ENCODE measurements around the gene TEX2. TPM values are rescaled to one million over a fixed set of nuclear protein-coding genes. Genes with fewer than 3 reads are reported as not detected.

Gene TEX2
- total and polyA plus RNA-seq, 2 donors (not counting 3 experiments of a cell fraction or from before 2014, with no cell fraction given), result 13.3 to 25.8 TPM

DNA sequence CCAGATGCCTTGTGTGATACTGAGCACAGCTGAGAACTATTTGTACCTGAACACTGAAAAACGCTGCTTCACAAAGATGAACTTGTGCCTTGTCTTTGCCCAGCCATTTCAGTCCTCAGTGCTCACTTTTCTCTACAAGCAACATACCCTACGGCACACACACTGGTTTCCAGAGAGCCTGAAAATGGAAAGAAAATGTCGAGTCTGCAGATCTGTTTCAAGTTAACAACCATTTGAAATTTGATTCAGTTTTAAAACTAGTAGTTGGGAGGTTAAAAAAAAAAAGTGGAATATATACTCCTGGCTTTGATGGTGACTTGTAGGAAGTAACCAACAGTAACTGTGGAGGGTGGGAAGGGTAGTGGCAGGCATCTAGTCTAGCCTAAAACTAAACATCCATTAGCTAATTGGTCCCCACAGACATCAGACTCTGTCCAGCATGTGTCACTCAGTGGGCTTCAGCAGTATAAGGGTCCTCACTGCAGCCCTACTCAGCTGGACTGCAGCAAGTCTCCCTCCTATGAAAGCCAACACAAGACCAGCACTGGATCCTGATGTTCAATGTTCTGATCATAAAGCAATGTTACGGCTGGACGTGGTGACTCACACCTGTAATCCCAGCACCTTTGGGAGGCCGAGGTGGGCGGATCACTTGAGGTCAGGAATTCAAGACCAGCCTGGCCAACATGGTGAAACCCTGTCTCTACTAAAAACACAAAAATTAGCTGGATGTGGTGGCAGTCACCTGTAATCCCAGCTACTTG, 160.3 kb downstream of the TEX2 start:
- dilution Hi-C loops (cut with MboI; ENCODE audit: extremely low pct_ligation_motif_present, low sequenced_read_pairs), result no loop called here

More for the DNA sequence above, 160.3 kb downstream of the TEX2 start:
- Histone ChIP-seq H2AFZ (ENCODE audit: low read depth, low read length) (no peak overlapping the region), H3K36me3 (ENCODE audit: control insufficient read depth in 2 of 2, extremely low read depth in 1 of 2, insufficient read depth in 2 of 2, low read length in 2 of 2) (no peaks in the 10 kb centered on the region), H3K27me3 (ENCODE audit: control insufficient read depth in 2 of 2, insufficient read depth in 2 of 2, low read length in 2 of 2) (no peaks in the 10 kb centered on the region), H4K20me1 (replicated peaks; ENCODE audit: control insufficient read depth, extremely low read depth, insufficient read depth, low read length) (no peaks in the 10 kb centered on the region), H3K9me1 (replicated peaks; ENCODE audit: control insufficient read depth, extremely low read depth, insufficient read depth, low read length) (no peaks in the 10 kb centered on the region), H3K4me1 (ENCODE audit: control insufficient read depth, extremely low read depth, insufficient read depth, low read length) (peaks cover 11% of the 10 kb centered on the region), H3K9me3 (replicated peaks; ENCODE audit: control insufficient read depth, insufficient read depth, low read length) (no peaks in the 10 kb centered on the region), H3K9ac (replicated peaks; ENCODE audit: extremely low read depth, insufficient read depth, low read length) (no peak overlapping the region), H3K4me3 (replicated peaks in 1 of 3; ENCODE audit: insufficient read depth in 1 of 3, low read depth in 1 of 3, low read length in 3 of 3) (no peak overlapping the region), H3K4me2 (ENCODE audit: insufficient read depth, low read length) (no peak overlapping the region), H3K27ac (ENCODE audit: insufficient read depth, low read depth, low read length) (no peak overlapping the region), H3K79me2 (ENCODE audit: control insufficient read depth, insufficient read depth, low read length) (no peaks in the 10 kb centered on the region)
- intact Hi-C loops (cut with micrococcal nuclease), result no loop called here
- DNase-seq (ENCODE audit: low read depth, low spot score) (no peak), FAIRE-seq (no peak)
- no TSS peak for BruUV-seq (replicated peaks)
- ChIA-PET POLR2A (interaction anchor here (1.0 kb wide), 1 partner anchor 27 kb away, joined by 3 read pairs; no protein-coding TSS in a partner anchor), CTCF (interaction anchor here (1.5 to 2.5 kb wide), 5 partner anchors 11 to 31 kb away, joined by 4 to 18 read pairs (median 5); no protein-coding TSS in a partner anchor)
- TF ChIP-seq, protein P1, sequence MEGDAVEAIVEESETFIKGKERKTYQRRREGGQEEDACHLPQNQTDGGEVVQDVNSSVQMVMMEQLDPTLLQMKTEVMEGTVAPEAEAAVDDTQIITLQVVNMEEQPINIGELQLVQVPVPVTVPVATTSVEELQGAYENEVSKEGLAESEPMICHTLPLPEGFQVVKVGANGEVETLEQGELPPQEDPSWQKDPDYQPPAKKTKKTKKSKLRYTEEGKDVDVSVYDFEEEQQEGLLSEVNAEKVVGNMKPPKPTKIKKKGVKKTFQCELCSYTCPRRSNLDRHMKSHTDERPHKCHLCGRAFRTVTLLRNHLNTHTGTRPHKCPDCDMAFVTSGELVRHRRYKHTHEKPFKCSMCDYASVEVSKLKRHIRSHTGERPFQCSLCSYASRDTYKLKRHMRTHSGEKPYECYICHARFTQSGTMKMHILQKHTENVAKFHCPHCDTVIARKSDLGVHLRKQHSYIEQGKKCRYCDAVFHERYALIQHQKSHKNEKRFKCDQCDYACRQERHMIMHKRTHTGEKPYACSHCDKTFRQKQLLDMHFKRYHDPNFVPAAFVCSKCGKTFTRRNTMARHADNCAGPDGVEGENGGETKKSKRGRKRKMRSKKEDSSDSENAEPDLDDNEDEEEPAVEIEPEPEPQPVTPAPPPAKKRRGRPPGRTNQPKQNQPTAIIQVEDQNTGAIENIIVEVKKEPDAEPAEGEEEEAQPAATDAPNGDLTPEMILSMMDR (IDR thresholded peaks at IDR 0.05; ENCODE audit: extremely low read depth in 1 of 2, insufficient read depth in 1 of 2, low read depth in 1 of 2, low read length in 2 of 2), result no peak
- TF ChIP-seq JUN (IDR thresholded peaks at IDR 0.05; ENCODE audit: borderline replicate concordance, insufficient read depth, insufficient read length, low read depth) (no peak), MYC (IDR thresholded peaks at IDR 0.05; ENCODE audit: low read depth, low read length) (no peak), POLR2A (IDR thresholded peaks at IDR 0.05; ENCODE audit: low read depth, low read length) (no peak), FOS (IDR thresholded peaks at IDR 0.05; ENCODE audit: borderline replicate concordance, insufficient read depth, low read length) (no peak)

All from endothelial cell of umbilical vein (primary cell).